HUES64 (cell line): ENCODE results near the gene CCDC28B.

ENCODE experiments used
- H3K27ac ChIP-seq: 2 replicates; pipeline ENCODE4 v1.7.0; 2013; ENCODE audit warnings: low read depth, low read length, inconsistent platforms
- H3K27me3 ChIP-seq: 2 replicates; pipeline ENCODE4 v1.6.1; 2013; ENCODE audit warnings: mild to moderate bottlenecking, low read length; ENCODE audit not compliant: insufficient read depth
- H3K36me3 ChIP-seq: 2 replicates; pipeline ENCODE4 v1.6.1; 2013; ENCODE audit warnings: mild to moderate bottlenecking, low read length; ENCODE audit not compliant: insufficient read depth
- H3K4me1 ChIP-seq: 2 replicates; pipeline ENCODE4 v1.6.1; 2013; ENCODE audit warnings: mild to moderate bottlenecking, low read length, moderate library complexity; ENCODE audit not compliant: insufficient read depth
- H3K4me3 ChIP-seq: 2 replicates; pipeline ENCODE4 v1.5.1; 2013; ENCODE audit warnings: mild to moderate bottlenecking, low read length, moderate library complexity
- H3K9ac ChIP-seq: 2 replicates; pipeline ENCODE4 v1.6.1; 2013; ENCODE audit warnings: mild to moderate bottlenecking, low read depth, low read length
- H3K9me3 ChIP-seq: 2 replicates; pipeline ENCODE4 v1.6.1; 2013; ENCODE audit warnings: low read depth, low read length; ENCODE audit not compliant: insufficient read depth
- WGBS: fragments of 150-250, 120-280 bp; methylation state at CpG from one replicate; pipeline ENCODE4 v1.1.7; 2013; ENCODE audit warnings: missing lambda C conversion rate; 5-methylcytosine and 5-hydroxymethylcytosine counted together

The CCDC28B gene

GRCh38 chr1:32242341-32242851 lies 42.0 kb downstream of the CCDC28B start:
- 35% methylated on average over 6 of the region's 7 CpGs for WGBS

GRCh38 chr1:32246888-32247273 lies 46.5 kb downstream of the CCDC28B start, which contains the start of gene FAM167B:
Gene FAM167B, plus strand, starts transcription at chr1:32247222. Its CDS starts 200 bp downstream, at chr1:32247422.
- H3K9me3 ChIP-seq = no peaks in the 10 kb centered on the region
- no peaks in the 10 kb centered on the region for H3K27me3 ChIP-seq
- H3K9ac ChIP-seq = no peak within 1 kb of the TSS
- H3K27ac ChIP-seq = no peak within 1 kb of the TSS
- no peak within 1 kb of the TSS for H3K4me3 ChIP-seq
- peaks cover 20% of the 10 kb centered on the region for H3K4me1 ChIP-seq
- 92% methylated on average over 3 of the region's 3 CpGs for WGBS
- H3K36me3 ChIP-seq = no peaks in the 10 kb centered on the region

More at GRCh38 chr1:32242341-32242851, 42.0 kb downstream of the CCDC28B start:
- Histone ChIP-seq H3K27me3 (no peaks in the 10 kb centered on the region), H3K4me3 (peak overlapping the region; percentile 25), H3K9ac (no peak overlapping the region; the same call in 1 of the 2 replicates), H3K36me3 (no peaks in the 10 kb centered on the region), H3K9me3 (no peaks in the 10 kb centered on the region), H3K4me1 (peaks cover 10% of the 10 kb centered on the region), H3K27ac (0 out of 2 replicates have a peak overlapping the region, but pooled peaks have one; percentile 29)

GRCh38 chr1:32247452-32247851 lies 47.1 kb downstream of the CCDC28B start:
- no peak overlapping the region for H3K4me3 ChIP-seq
- 92% methylated on average over 12 of the region's 12 CpGs for WGBS
- H3K27me3 ChIP-seq = no peaks in the 10 kb centered on the region
- H3K36me3 ChIP-seq = no peaks in the 10 kb centered on the region
- H3K9ac ChIP-seq = no peak overlapping the region
- no peaks in the 10 kb centered on the region for H3K9me3 ChIP-seq
- no peak overlapping the region for H3K27ac ChIP-seq
- peaks cover 17% of the 10 kb centered on the region for H3K4me1 ChIP-seq

GRCh38 chr1:32247983-32248889 lies 47.8 kb downstream of the CCDC28B start:
- H3K27me3 ChIP-seq = no peaks in the 10 kb centered on the region
- peak overlapping the region; percentile 46 for H3K4me3 ChIP-seq
- no peaks in the 10 kb centered on the region for H3K36me3 ChIP-seq
- peak overlapping the region; percentile 63; the same call in 1 of the 2 replicates for H3K27ac ChIP-seq
- no peaks in the 10 kb centered on the region for H3K9me3 ChIP-seq
- WGBS = 7% methylated on average over 27 of the region's 31 CpGs
- no peak overlapping the region for H3K9ac ChIP-seq
- H3K4me1 ChIP-seq = peaks cover 13% of the 10 kb centered on the region

- no peak overlapping the region for H3K4me3 ChIP-seq
- peaks cover 13% of the 10 kb centered on the region for H3K4me1 ChIP-seq
- H3K27ac ChIP-seq = no peak overlapping the region
Measured at GRCh38 chr1:32249831-32250525, 49.6 kb downstream of the CCDC28B start.

GRCh38 chr1:32250893-32251716 lies 50.7 kb downstream of the CCDC28B start, which contains the start of gene LCK:
Gene LCK, plus strand, starts transcription at chr1:32251265. Its CDS starts 23,065 bp downstream, at chr1:32274330.
- Histone ChIP-seq H3K27ac (no peak within 1 kb of the TSS), H3K4me1 (peaks cover 13% of the 10 kb centered on the region), H3K36me3 (no peaks in the 10 kb centered on the region), H3K9me3 (no peaks in the 10 kb centered on the region), H3K27me3 (no peaks in the 10 kb centered on the region), H3K9ac (no peak within 1 kb of the TSS), H3K4me3 (no peak within 1 kb of the TSS)
- 89% methylated on average over 25 of the region's 25 CpGs for WGBS

More at GRCh38 chr1:32249831-32250525, 49.6 kb downstream of the CCDC28B start:
- Histone ChIP-seq H3K9me3 (no peaks in the 10 kb centered on the region), H3K9ac (no peak overlapping the region), H3K36me3 (no peaks in the 10 kb centered on the region), H3K27me3 (no peaks in the 10 kb centered on the region)
- WGBS = 65% methylated on average over 9 of the region's 9 CpGs
